ENCODE measurements around the gene ANHX.

The ANHX gene

GRCh38 chr12:133217219-133217618 is 18.5 kb downstream of the ANHX start:
- Histone ChIP-seq H3K4me2 (no peak overlapping the region), H3K9ac (no peak overlapping the region), H3K27me3 (ENCODE audit: insufficient read depth, low read depth) (no peaks in the 10 kb centered on the region), H3K4me3 (IDR thresholded peaks at IDR 0.05; ENCODE audit: insufficient read depth, low read depth, low read length) (no peak overlapping the region), H3K36me3 (ENCODE audit: insufficient read depth) (no peaks in the 10 kb centered on the region), H3K27ac (no peak overlapping the region), H3K79me2 (ENCODE audit: insufficient read depth, low read depth) (no peaks in the 10 kb centered on the region), H4K20me1 (ENCODE audit: insufficient read depth) (no peaks in the 10 kb centered on the region), H3K4me1 (ENCODE audit: low read depth, poor library complexity, severe bottlenecking) (no peaks in the 10 kb centered on the region), H2AFZ (ENCODE audit: low read depth) (no peak overlapping the region)
- no peak for TF ChIP-seq CTCF (conservative IDR thresholded peaks at IDR 0.05; ENCODE audit: low read depth, low read length)

GRCh38 chr12:133215724-133216123 is 20.0 kb downstream of the ANHX start:
- Histone ChIP-seq H3K36me3 (ENCODE audit: insufficient read depth) (no peaks in the 10 kb centered on the region), H3K79me2 (ENCODE audit: insufficient read depth, low read depth) (no peaks in the 10 kb centered on the region), H3K9ac (no peak overlapping the region), H2AFZ (ENCODE audit: low read depth) (no peak overlapping the region), H3K4me1 (ENCODE audit: low read depth, poor library complexity, severe bottlenecking) (no peaks in the 10 kb centered on the region), H4K20me1 (ENCODE audit: insufficient read depth) (no peaks in the 10 kb centered on the region), H3K4me2 (no peak overlapping the region), H3K27ac (no peak overlapping the region), H3K27me3 (ENCODE audit: insufficient read depth, low read depth) (no peaks in the 10 kb centered on the region), H3K4me3 (IDR thresholded peaks at IDR 0.05; ENCODE audit: insufficient read depth, low read depth, low read length) (no peak overlapping the region)
- TF ChIP-seq CTCF (conservative IDR thresholded peaks at IDR 0.05; ENCODE audit: low read depth, low read length): no peak

DNA sequence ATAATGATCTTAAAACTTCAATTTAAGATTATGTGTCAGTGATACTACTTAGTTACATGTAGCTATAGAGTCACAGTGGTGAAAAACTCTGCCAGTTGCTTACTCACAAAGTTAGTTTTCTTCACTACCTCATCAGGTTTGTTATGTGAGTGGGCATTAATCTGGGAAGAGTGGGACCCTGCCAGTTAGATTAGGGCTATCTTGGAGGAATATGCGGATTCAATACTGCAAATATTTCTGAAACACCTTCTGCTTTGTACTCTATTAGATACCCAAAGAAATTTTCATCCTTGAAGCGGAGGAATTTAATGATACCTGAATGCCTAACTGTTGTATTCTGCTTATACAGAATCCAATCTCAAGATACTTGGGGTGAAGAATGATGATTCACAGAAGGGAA is 29.3 kb downstream of the ANHX start:
- Histone ChIP-seq H3K27ac (no peak overlapping the region), H3K79me2 (ENCODE audit: insufficient read depth, low read depth) (no peaks in the 10 kb centered on the region), H2AFZ (ENCODE audit: low read depth) (no peak overlapping the region), H3K4me2 (no peak overlapping the region), H3K36me3 (ENCODE audit: insufficient read depth) (no peaks in the 10 kb centered on the region), H4K20me1 (ENCODE audit: insufficient read depth) (no peaks in the 10 kb centered on the region), H3K4me1 (ENCODE audit: low read depth, poor library complexity, severe bottlenecking) (no peaks in the 10 kb centered on the region), H3K27me3 (ENCODE audit: insufficient read depth, low read depth) (no peaks in the 10 kb centered on the region), H3K9ac (no peak overlapping the region), H3K4me3 (IDR thresholded peaks at IDR 0.05; ENCODE audit: insufficient read depth, low read depth, low read length) (no peak overlapping the region)
- no peak for TF ChIP-seq CTCF (conservative IDR thresholded peaks at IDR 0.05; ENCODE audit: low read depth, low read length)

DNA sequence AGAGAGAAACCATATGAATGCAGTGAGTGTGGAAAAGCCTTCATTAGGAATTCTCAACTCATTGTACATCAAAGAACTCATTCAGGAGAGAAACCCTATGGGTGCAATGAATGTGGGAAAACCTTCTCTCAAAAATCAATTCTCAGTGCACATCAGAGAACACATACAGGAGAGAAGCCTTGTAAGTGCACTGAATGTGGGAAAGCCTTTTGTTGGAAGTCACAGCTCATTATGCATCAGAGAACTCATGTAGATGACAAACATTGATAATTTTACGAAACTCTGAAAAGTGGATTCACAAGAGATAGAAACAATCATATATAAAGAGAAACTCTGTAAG is 31.4 kb downstream of the ANHX start:
- Histone ChIP-seq H4K20me1 (ENCODE audit: insufficient read depth) (no peaks in the 10 kb centered on the region), H3K4me3 (IDR thresholded peaks at IDR 0.05; ENCODE audit: insufficient read depth, low read depth, low read length) (no peak overlapping the region), H3K36me3 (ENCODE audit: insufficient read depth) (no peaks in the 10 kb centered on the region)

More for the DNA sequence above, 31.4 kb downstream of the ANHX start:
- no peak for TF ChIP-seq CTCF (conservative IDR thresholded peaks at IDR 0.05; ENCODE audit: low read depth, low read length)
- Histone ChIP-seq H3K4me1 (ENCODE audit: low read depth, poor library complexity, severe bottlenecking) (no peaks in the 10 kb centered on the region), H3K27ac (no peak overlapping the region), H2AFZ (ENCODE audit: low read depth) (no peak overlapping the region), H3K27me3 (ENCODE audit: insufficient read depth, low read depth) (no peaks in the 10 kb centered on the region), H3K4me2 (no peak overlapping the region), H3K9ac (no peak overlapping the region), H3K79me2 (ENCODE audit: insufficient read depth, low read depth) (no peaks in the 10 kb centered on the region)
